Measurements from ENCODE around the gene DVL3.

The DVL3 gene

DNA sequence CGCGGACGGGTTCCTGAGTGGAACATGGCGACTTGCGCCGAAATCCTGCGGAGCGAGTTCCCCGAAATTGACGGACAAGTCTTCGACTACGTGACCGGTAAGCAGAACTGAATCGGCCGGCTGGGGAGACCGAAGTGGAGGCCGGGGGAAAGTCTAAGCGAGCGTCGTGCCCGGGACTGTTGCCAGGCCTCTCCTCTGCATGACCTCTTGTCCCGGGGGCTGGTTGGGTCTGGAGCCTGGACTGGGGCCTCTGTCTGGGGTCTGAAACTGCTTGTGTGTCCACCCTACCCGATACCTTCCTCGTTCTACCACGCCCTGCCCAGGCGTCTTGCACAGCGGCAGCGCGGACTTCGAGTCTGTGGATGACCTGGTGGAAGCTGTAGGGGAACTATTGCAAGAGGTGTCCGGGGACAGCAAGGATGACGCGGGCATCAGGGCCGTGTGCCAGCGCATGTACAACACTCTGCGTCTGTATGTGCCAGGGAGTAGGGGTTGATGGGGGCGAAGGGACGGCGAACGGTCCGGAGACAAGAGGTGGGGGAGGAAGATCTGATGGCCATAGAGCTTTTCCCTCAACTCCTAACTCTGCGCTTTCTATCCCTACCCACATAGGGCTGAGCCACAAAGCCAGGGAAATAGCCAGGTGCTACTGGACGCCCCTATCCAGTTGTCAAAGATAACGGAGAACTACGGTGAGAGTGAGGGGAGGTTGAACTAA lies 31.2 kb downstream of the DVL3 start, which contains the start of gene ABCF3:
Gene ABCF3 (plus strand): TSS at position 16 of the 718 bp plus-strand sequence. CDS start 9 bp downstream, at position 25.
- Histone ChIP-seq H3K4me1 (ENCODE audit: control insufficient read depth, insufficient read depth, low read length, unreplicated experiment) (peaks cover 26% of the 10 kb centered on the region), H2AFZ (ENCODE audit: low read length, unreplicated experiment) (peak within 1 kb of the TSS; percentile 36), H3K4me3 (ENCODE audit: low read depth, low read length) (peak within 1 kb of the TSS; percentile 98), H3K27me3 (ENCODE audit: insufficient read depth, low read length) (no peaks in the 10 kb centered on the region), H3K27ac (ENCODE audit: low read depth, low read length) (peak within 1 kb of the TSS; percentile 94), H3K36me3 (ENCODE audit: insufficient read depth, low read length) (peaks cover 63% of the 10 kb centered on the region), H3K79me2 (ENCODE audit: control insufficient read depth, insufficient read depth, low read length, unreplicated experiment) (peaks cover 51% of the 10 kb centered on the region)

DNA sequence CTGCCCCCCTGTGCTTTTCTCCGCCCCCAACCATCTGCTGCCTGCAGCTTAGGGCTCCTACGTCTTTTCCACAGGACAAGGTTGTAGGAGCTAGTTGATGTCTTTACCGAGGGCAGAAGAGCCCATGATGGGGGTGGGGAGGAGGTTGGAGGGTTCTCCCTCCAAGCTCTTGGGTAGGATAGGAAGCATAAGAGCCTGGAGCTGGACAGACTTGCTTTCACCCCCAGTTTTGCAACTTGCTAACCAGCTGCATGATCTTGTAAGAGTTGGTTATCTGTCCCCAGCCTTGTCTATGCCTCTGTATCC lies 31.7 kb downstream of the DVL3 start:
- H2AFZ ChIP-seq (ENCODE audit: low read length, unreplicated experiment): no peak overlapping the region
- peak overlapping the region; percentile 94; the same call in 1 of the 2 replicates for H3K27ac ChIP-seq (ENCODE audit: low read depth, low read length)
- peaks cover 26% of the 10 kb centered on the region for H3K4me1 ChIP-seq (ENCODE audit: control insufficient read depth, insufficient read depth, low read length, unreplicated experiment)
- H3K36me3 ChIP-seq (ENCODE audit: insufficient read depth, low read length): peaks cover 59% of the 10 kb centered on the region
- peak overlapping the region; percentile 98 for H3K4me3 ChIP-seq (ENCODE audit: low read depth, low read length)
- H3K27me3 ChIP-seq (ENCODE audit: insufficient read depth, low read length): no peaks in the 10 kb centered on the region
- H3K79me2 ChIP-seq (ENCODE audit: control insufficient read depth, insufficient read depth, low read length, unreplicated experiment): peaks cover 46% of the 10 kb centered on the region

DNA sequence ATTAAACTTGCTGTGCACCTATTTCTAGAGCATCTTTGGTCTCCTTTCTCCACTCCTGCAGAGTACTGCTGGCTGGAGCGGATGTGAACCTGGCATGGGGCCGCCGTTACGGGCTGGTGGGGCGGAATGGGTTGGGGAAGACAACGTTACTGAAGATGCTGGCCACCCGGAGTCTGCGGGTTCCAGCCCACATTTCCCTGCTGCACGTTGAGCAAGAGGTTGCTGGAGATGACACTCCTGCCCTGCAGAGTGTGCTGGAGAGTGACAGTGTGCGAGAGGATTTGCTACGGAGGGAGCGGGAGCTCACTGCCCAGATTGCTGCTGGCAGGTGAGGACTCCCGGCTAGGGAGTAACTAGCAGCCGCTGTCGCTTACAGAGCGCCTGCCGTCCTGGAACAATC lies 32.9 kb downstream of the DVL3 start:
- no peak overlapping the region; the same call in 1 of the 2 replicates for H3K4me3 ChIP-seq (ENCODE audit: low read depth, low read length)
- H3K27ac ChIP-seq (ENCODE audit: low read depth, low read length): no peak overlapping the region
- peaks cover 26% of the 10 kb centered on the region for H3K4me1 ChIP-seq (ENCODE audit: control insufficient read depth, insufficient read depth, low read length, unreplicated experiment)
- peaks cover 46% of the 10 kb centered on the region for H3K36me3 ChIP-seq (ENCODE audit: insufficient read depth, low read length)
- no peaks in the 10 kb centered on the region for H3K27me3 ChIP-seq (ENCODE audit: insufficient read depth, low read length)
- peaks cover 44% of the 10 kb centered on the region for H3K79me2 ChIP-seq (ENCODE audit: control insufficient read depth, insufficient read depth, low read length, unreplicated experiment)
- no peak overlapping the region for H2AFZ ChIP-seq (ENCODE audit: low read length, unreplicated experiment)

DNA sequence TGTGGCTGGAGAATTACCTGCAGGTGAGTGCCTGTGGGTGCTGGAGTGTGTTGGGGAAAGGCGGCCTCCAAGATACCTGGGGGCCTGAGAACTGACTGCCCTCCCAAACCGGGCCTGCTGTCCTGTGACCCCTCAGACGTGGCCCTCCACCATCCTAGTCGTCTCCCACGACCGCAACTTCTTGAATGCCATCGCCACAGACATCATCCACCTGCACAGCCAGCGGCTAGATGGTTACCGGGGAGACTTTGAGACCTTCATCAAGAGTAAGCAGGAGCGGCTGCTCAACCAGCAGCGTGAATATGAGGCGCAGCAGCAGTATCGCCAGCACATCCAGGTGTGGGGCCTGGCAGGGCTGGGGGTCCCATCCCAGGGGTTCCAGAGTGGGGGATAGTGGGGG lies 34.2 kb downstream of the DVL3 start:
- Histone ChIP-seq H3K4me1 (ENCODE audit: control insufficient read depth, insufficient read depth, low read length, unreplicated experiment) (peaks cover 21% of the 10 kb centered on the region), H2AFZ (ENCODE audit: low read length, unreplicated experiment) (no peak overlapping the region), H3K79me2 (ENCODE audit: control insufficient read depth, insufficient read depth, low read length, unreplicated experiment) (peaks cover 44% of the 10 kb centered on the region), H3K4me3 (ENCODE audit: low read depth, low read length) (no peak overlapping the region), H3K27me3 (ENCODE audit: insufficient read depth, low read length) (no peaks in the 10 kb centered on the region), H3K27ac (ENCODE audit: low read depth, low read length) (no peak overlapping the region), H3K36me3 (ENCODE audit: insufficient read depth, low read length) (peaks cover 35% of the 10 kb centered on the region)

DNA sequence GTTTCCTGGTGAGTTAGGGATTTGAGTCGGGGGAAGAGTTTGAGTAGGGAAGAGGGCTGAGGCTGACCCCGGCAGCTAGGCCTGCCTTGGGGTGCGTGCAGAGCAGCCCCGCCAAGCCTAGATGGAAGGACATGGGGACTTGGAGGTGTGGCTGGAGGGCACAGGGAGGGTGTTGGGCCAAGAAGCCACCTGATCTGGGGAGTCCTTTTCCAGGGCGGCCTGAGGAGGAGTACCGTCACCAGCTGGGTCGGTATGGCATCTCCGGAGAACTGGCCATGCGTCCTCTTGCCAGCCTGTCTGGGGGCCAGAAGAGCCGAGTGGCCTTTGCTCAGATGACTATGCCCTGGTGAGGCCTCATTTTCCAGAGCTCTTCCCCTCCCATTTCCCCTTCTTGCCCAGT lies 37.7 kb downstream of the DVL3 start:
- no peaks in the 10 kb centered on the region for H3K27me3 ChIP-seq (ENCODE audit: insufficient read depth, low read length)

DNA sequence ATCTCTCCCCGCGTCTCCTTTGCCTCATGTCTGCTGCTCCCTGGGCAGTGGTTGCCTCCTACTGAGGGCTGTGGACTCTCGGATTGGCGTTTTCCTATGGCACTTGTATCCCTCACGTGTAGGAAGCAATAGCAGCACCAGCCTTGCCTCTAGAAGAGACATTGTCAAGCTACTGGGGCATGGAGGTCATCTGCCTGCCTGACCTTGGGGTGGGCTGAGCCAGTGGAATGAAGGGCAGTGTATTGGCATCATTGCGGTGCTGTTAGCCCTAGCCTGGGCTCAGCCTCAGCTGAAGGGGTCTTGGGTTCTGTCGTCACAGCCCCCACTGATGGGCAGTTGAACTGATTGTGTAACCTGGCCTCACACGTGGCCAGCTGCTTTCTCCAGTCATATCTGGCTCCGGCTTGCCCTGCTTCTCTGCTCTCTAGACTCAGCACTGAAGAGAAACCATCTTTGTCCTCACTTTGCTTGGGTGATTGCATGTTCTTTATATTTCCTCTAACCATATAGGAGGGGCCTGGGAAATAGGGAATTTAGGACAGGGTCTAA lies 38.9 kb downstream of the DVL3 start:
- H3K27me3 ChIP-seq (ENCODE audit: insufficient read depth, low read length): no peaks in the 10 kb centered on the region
- no peak overlapping the region for H3K27ac ChIP-seq (ENCODE audit: low read depth, low read length)
- H3K4me3 ChIP-seq (ENCODE audit: low read depth, low read length): no peak overlapping the region
- H2AFZ ChIP-seq (ENCODE audit: low read length, unreplicated experiment): no peak overlapping the region
- peaks cover 13% of the 10 kb centered on the region for H3K79me2 ChIP-seq (ENCODE audit: control insufficient read depth, insufficient read depth, low read length, unreplicated experiment)
- no peaks in the 10 kb centered on the region for H3K4me1 ChIP-seq (ENCODE audit: control insufficient read depth, insufficient read depth, low read length, unreplicated experiment)
- peaks cover 17% of the 10 kb centered on the region; the same call in 1 of the 2 replicates for H3K36me3 ChIP-seq (ENCODE audit: insufficient read depth, low read length)

More for the DNA sequence above, 37.7 kb downstream of the DVL3 start:
- Histone ChIP-seq H3K4me3 (ENCODE audit: low read depth, low read length) (no peak overlapping the region), H3K79me2 (ENCODE audit: control insufficient read depth, insufficient read depth, low read length, unreplicated experiment) (peaks cover 25% of the 10 kb centered on the region), H2AFZ (ENCODE audit: low read length, unreplicated experiment) (no peak overlapping the region), H3K4me1 (ENCODE audit: control insufficient read depth, insufficient read depth, low read length, unreplicated experiment) (peaks cover 1% of the 10 kb centered on the region), H3K36me3 (ENCODE audit: insufficient read depth, low read length) (peaks cover 29% of the 10 kb centered on the region; the same call in 1 of the 2 replicates), H3K27ac (ENCODE audit: low read depth, low read length) (no peak overlapping the region)

DNA sequence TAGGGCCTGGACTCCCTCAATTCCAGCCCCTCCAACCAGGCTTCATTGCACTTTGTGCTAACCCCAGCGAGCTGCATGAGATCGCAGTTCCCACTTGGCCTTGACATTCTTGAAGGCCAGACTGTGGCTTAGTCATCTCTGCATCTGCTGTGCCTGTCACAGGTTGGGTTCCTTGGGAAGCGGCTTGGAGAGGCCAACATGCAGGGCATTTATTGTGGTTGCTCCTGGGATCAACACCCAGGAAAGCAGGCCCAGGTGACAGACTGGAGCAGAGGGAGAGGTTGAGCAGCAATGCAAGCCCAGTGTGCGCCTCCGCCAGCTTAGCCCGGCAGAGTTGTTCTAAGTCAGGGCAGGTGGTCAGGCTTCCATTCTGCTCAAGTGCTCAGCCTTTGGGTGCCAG lies 41.4 kb downstream of the DVL3 start:
- H3K27me3 ChIP-seq (ENCODE audit: insufficient read depth, low read length): no peaks in the 10 kb centered on the region
- H3K27ac ChIP-seq (ENCODE audit: low read depth, low read length): no peak overlapping the region
- H2AFZ ChIP-seq (ENCODE audit: low read length, unreplicated experiment): no peak overlapping the region
- H3K4me3 ChIP-seq (ENCODE audit: low read depth, low read length): no peak overlapping the region
- H3K36me3 ChIP-seq (ENCODE audit: insufficient read depth, low read length): no peaks in the 10 kb centered on the region
- H3K4me1 ChIP-seq (ENCODE audit: control insufficient read depth, insufficient read depth, low read length, unreplicated experiment): no peaks in the 10 kb centered on the region
- H3K79me2 ChIP-seq (ENCODE audit: control insufficient read depth, insufficient read depth, low read length, unreplicated experiment): no peaks in the 10 kb centered on the region

DNA sequence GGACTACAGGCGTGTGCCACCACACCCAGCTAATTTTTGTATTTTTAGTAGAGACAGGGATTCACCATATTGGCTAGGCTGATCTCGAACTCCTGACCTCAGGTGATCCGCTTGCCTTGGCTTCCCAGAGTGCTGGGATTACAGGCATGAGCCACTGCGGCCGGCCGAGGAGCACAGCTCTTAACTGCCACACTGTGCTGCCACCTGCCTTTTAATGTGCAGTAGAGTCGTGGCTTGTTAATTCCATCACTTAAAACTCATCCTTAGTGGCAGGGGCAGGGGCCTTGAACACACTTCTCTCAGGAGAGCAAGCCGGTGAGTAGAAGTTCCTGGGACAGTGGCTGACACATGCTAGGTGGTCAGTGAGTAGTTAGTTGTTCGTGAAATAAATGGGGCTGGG lies 43.3 kb downstream of the DVL3 start:
- no peaks in the 10 kb centered on the region for H3K27me3 ChIP-seq (ENCODE audit: insufficient read depth, low read length)
- no peaks in the 10 kb centered on the region for H3K4me1 ChIP-seq (ENCODE audit: control insufficient read depth, insufficient read depth, low read length, unreplicated experiment)

DNA sequence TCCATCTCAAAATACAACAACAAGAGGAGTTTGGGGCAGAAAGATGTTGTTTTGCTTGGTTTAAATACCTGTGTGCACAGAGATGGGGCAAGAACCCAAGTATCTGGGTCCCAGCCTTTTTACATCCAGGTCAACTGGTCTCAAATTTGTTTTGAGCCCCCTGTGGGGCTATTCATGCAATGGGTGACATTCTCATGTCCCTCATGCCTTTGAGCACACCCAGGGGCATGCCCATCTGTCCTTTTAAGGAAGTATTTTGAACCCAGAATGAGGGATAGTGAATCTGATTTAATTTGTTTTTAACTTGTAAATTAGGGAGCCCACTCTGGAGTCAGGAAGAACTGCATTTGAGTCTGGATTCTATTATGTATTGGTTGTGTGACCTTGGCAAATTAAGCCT lies 45.6 kb downstream of the DVL3 start:
- H3K4me1 ChIP-seq (ENCODE audit: control insufficient read depth, insufficient read depth, low read length, unreplicated experiment): no peaks in the 10 kb centered on the region
- no peak overlapping the region for H3K4me3 ChIP-seq (ENCODE audit: low read depth, low read length)
- no peak overlapping the region for H2AFZ ChIP-seq (ENCODE audit: low read length, unreplicated experiment)
- H3K27me3 ChIP-seq (ENCODE audit: insufficient read depth, low read length): no peaks in the 10 kb centered on the region; the same call in 1 of the 2 replicates
- no peaks in the 10 kb centered on the region for H3K36me3 ChIP-seq (ENCODE audit: insufficient read depth, low read length)
- no peak overlapping the region for H3K27ac ChIP-seq (ENCODE audit: low read depth, low read length)
- no peaks in the 10 kb centered on the region for H3K79me2 ChIP-seq (ENCODE audit: control insufficient read depth, insufficient read depth, low read length, unreplicated experiment)

More for the DNA sequence above, 43.3 kb downstream of the DVL3 start:
- no peaks in the 10 kb centered on the region for H3K36me3 ChIP-seq (ENCODE audit: insufficient read depth, low read length)
- no peak overlapping the region for H3K27ac ChIP-seq (ENCODE audit: low read depth, low read length)
- H2AFZ ChIP-seq (ENCODE audit: low read length, unreplicated experiment): no peak overlapping the region
- no peaks in the 10 kb centered on the region for H3K79me2 ChIP-seq (ENCODE audit: control insufficient read depth, insufficient read depth, low read length, unreplicated experiment)
- no peak overlapping the region for H3K4me3 ChIP-seq (ENCODE audit: low read depth, low read length)

DNA sequence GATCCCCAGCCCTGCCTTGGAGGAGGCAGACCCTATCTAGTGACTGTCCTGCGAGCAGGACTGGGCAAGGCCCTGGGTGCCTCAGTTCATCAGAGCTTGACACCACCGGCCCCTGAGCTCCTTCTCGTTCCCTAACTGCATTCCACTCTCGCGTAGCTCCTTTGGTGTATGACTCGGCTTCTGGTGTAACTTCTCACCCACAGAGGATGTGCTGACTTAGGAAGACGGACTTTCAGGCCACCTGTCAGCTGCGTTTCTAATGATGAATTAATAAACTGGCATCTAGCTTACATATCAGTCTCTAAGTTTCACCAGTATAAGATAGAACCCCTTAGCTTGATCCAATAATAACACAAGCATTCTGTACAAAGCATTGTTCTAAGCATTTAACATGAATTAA lies 48.3 kb downstream of the DVL3 start:
- H3K79me2 ChIP-seq (ENCODE audit: control insufficient read depth, insufficient read depth, low read length, unreplicated experiment): no peaks in the 10 kb centered on the region
- H3K27me3 ChIP-seq (ENCODE audit: insufficient read depth, low read length): peaks cover 16% of the 10 kb centered on the region
- no peak overlapping the region for H3K4me3 ChIP-seq (ENCODE audit: low read depth, low read length)
- H3K36me3 ChIP-seq (ENCODE audit: insufficient read depth, low read length): no peaks in the 10 kb centered on the region
- H3K27ac ChIP-seq (ENCODE audit: low read depth, low read length): no peak overlapping the region
- no peaks in the 10 kb centered on the region for H3K4me1 ChIP-seq (ENCODE audit: control insufficient read depth, insufficient read depth, low read length, unreplicated experiment)
- no peak overlapping the region for H2AFZ ChIP-seq (ENCODE audit: low read length, unreplicated experiment)

All from ACC112 (cell line).